GDM1 (cell line): ENCODE data around the gene PHACTR3.
"Not testable (repeated sequence)": the region's sequence is repeated elsewhere in the genome, so short reads cannot be mapped to it uniquely, and the experiment has no call there.

ENCODE experiments used
- DNase-seq: peaks from one replicate; lab custom pipeline; 2025; lab: John Stamatoyannopoulos, UW

PHACTR3 gene

GRCh38 chr20:59589086-59589684, 15.2 kb upstream of the PHACTR3 start:
- DNase-seq: no peak

- no peak for DNase-seq
Measured at GRCh38 chr20:59591061-59591460, 13.3 kb upstream of the PHACTR3 start.

GRCh38 chr20:59596690-59597089, 7.7 kb upstream of the PHACTR3 start:
- DNase-seq: no peak

- no peak for DNase-seq
Measured at GRCh38 chr20:59597240-59597639, 7.1 kb upstream of the PHACTR3 start.

- DNase-seq: no peak
Measured at GRCh38 chr20:59598625-59599310, 5.6 kb upstream of the PHACTR3 start.

- no peak for DNase-seq
Measured at GRCh38 chr20:59599941-59600340, 4.4 kb upstream of the PHACTR3 start.

GRCh38 chr20:59600472-59600871, 3.9 kb upstream of the PHACTR3 start:
- no peak for DNase-seq

- no peak for DNase-seq
Measured at GRCh38 chr20:59602546-59603080, 1.7 kb upstream of the PHACTR3 start.

- no peak for DNase-seq
Measured at GRCh38 chr20:59603176-59603575, 1.2 kb upstream of the PHACTR3 start.

- no peak for DNase-seq
Measured at GRCh38 chr20:59604741-59605600, 631 bp downstream of the PHACTR3 start.

GRCh38 chr20:59605601-59606364, 1.4 kb downstream of the PHACTR3 start:
- DNase-seq: no peak

GRCh38 chr20:59606566-59606965, 2.2 kb downstream of the PHACTR3 start:
- DNase-seq: no peak

GRCh38 chr20:59608396-59608795, 4.1 kb downstream of the PHACTR3 start:
- DNase-seq: no peak

GRCh38 chr20:59608871-59609270, 4.5 kb downstream of the PHACTR3 start:
- DNase-seq: no peak

- DNase-seq: no peak
Measured at GRCh38 chr20:59611286-59611685, 6.9 kb downstream of the PHACTR3 start.

- no peak for DNase-seq
Measured at GRCh38 chr20:59613861-59614260, 9.5 kb downstream of the PHACTR3 start.

GRCh38 chr20:59614714-59615113, 10.4 kb downstream of the PHACTR3 start:
- no peak for DNase-seq

- no peak for DNase-seq
Measured at GRCh38 chr20:59616306-59616705, 12.0 kb downstream of the PHACTR3 start.

- DNase-seq: no peak
Measured at GRCh38 chr20:59617221-59617620, 12.9 kb downstream of the PHACTR3 start.

- no peak for DNase-seq
Measured at GRCh38 chr20:59618131-59618530, 13.8 kb downstream of the PHACTR3 start.

GRCh38 chr20:59618585-59618984, 14.2 kb downstream of the PHACTR3 start:
- not testable (repeated sequence) for DNase-seq
